H1 (cell line): ENCODE measurements around the gene GATA5. TPM values are rescaled to one million over a fixed set of nuclear protein-coding genes. Genes with fewer than 3 reads are reported as not detected.
A peak's percentile ranks its signal among the peaks of the same experiment; 100 is the strongest.

Source experiments
- CTCF ChIA-PET: fragments of 300-600 bp; sonication (Branson Sonifier 250); formaldehyde crosslinking; loops from one replicate; lab custom pipeline; 2021; ENCODE audit not compliant: partially characterized antibody; lab: Charles Lee
- POLR2A ChIA-PET: fragments of 300-600 bp; sonication (Branson Sonifier 250); formaldehyde crosslinking; loops from one replicate; lab custom pipeline; 2021; ENCODE audit warnings: inconsistent platforms; ENCODE audit not compliant: partially characterized antibody; lab: Charles Lee
- DNase-seq, 2 experiments: peaks; one replicate each; pipeline versions ENCODE4 v3.0.0 to v3.0.0-alpha.2; 2010 to 2022; ENCODE audit warnings: low spot score in 2 of 2, low read depth in 1 of 2, mixed read lengths in 1 of 2
- FAIRE-seq: peaks from 2 replicates; lab custom pipeline; 2011; peaks lifted over from hg19 to GRCh38; lab: Jason Lieb, UNC
- H2AFZ ChIP-seq: 2 replicates; pipeline ENCODE4 v1.8.1; 2012; ENCODE audit warnings: low read length, inconsistent platforms
- H2AK5ac ChIP-seq: 2 replicates; pipeline ENCODE4 v1.6.1; 2013; ENCODE audit warnings: low read depth, low read length
- H2BK120ac ChIP-seq: replicated peaks from 2 replicates; pipeline ENCODE3; 2013; ENCODE audit warnings: low read depth, low read length, inconsistent platforms
- H2BK12ac ChIP-seq: 2 replicates; pipeline ENCODE4 v1.6.1; 2013; ENCODE audit warnings: low read depth, low read length
- H2BK15ac ChIP-seq: 2 replicates; pipeline ENCODE4 v1.6.1; 2013; ENCODE audit warnings: low read length
- H2BK20ac ChIP-seq: 2 replicates; pipeline ENCODE4 v1.6.1; 2013; ENCODE audit warnings: low read length
- H2BK5ac ChIP-seq: 2 replicates; pipeline ENCODE4 v1.6.1; 2013; ENCODE audit warnings: low read depth, low read length
- H3K14ac ChIP-seq: 2 replicates; pipeline ENCODE4 v1.6.1; 2013; ENCODE audit warnings: inconsistent platforms; ENCODE audit not compliant: insufficient read length
- H3K18ac ChIP-seq: 2 replicates; pipeline ENCODE4 v1.6.1; 2013; ENCODE audit warnings: low read length; ENCODE audit errors: extremely low read depth
- H3K23ac ChIP-seq: 2 replicates; pipeline ENCODE4 v1.6.1; 2013; ENCODE audit warnings: inconsistent platforms; ENCODE audit not compliant: insufficient read length
- H3K23me2 ChIP-seq: 2 replicates; pipeline ENCODE4 v1.6.1; 2013; ENCODE audit warnings: low read depth, low read length
- H3K27ac ChIP-seq: 2 replicates; pipeline ENCODE4 v1.6.1; 2011; ENCODE audit warnings: low read depth, low read length, inconsistent platforms
- H3K27me3 ChIP-seq, 4 experiments: replicated peaks in 1 of 4; 1 replicate in 1 of 4; 2 replicates in 3 of 4; pipeline versions ENCODE4 v1.6.1 to v1.8.1; 2011 to 2013; ENCODE audit warnings: low read length in 3 of 4, mild to moderate bottlenecking in 3 of 4, inconsistent platforms in 2 of 4, mixed read lengths in 2 of 4, moderate library complexity in 1 of 4; ENCODE audit not compliant: control insufficient read depth in 3 of 4, insufficient read depth in 3 of 4; ENCODE audit errors: extremely low read depth in 1 of 4
- H3K36me3 ChIP-seq, 4 experiments: 2 replicates each; pipeline versions ENCODE4 v1.6.1 to v1.8.1; 2011 to 2013; ENCODE audit warnings: mild to moderate bottlenecking in 4 of 4, low read length in 3 of 4, moderate library complexity in 2 of 4, control low read depth in 1 of 4, inconsistent platforms in 1 of 4; ENCODE audit not compliant: insufficient read depth in 4 of 4, control insufficient read depth in 2 of 4
- H3K4ac ChIP-seq: replicated peaks from 2 replicates; pipeline ENCODE3; 2013; ENCODE audit warnings: low read length, low read depth, mixed read lengths, inconsistent platforms; ENCODE audit not compliant: insufficient read length
- H3K4me1 ChIP-seq, 4 experiments: replicated peaks in 1 of 4; 1 replicate in 1 of 4; 2 replicates in 3 of 4; pipeline versions ENCODE4 v1.6.1 to v1.8.1; 2011 to 2013; ENCODE audit warnings: low read length in 3 of 4, inconsistent platforms in 2 of 4, mixed read lengths in 1 of 4; ENCODE audit not compliant: insufficient read depth in 4 of 4, control insufficient read depth in 3 of 4
- H3K4me2 ChIP-seq, 2 experiments: 2 replicates each; pipeline versions ENCODE4 v1.6.1 to v1.8.1; 2011 to 2013; ENCODE audit warnings: low read depth in 2 of 2, low read length in 2 of 2, control low read depth in 1 of 2, inconsistent platforms in 1 of 2, mild to moderate bottlenecking in 1 of 2; ENCODE audit not compliant: insufficient read depth in 1 of 2
- H3K4me3 ChIP-seq, 4 experiments: fragments of 200-600, 300-600 bp in 1 of 4; sonication (generic), shearing (Covaris generic), sonication (Bioruptor Twin) in 1 of 4; 2 replicates each; pipeline versions ENCODE4 v1.5.1 to v1.8.1; 2011 to 2016; ENCODE audit warnings: low read length in 4 of 4, low read depth in 3 of 4, control low read depth in 2 of 4, inconsistent platforms in 2 of 4, mild to moderate bottlenecking in 2 of 4, mixed read lengths in 1 of 4, moderate library complexity in 1 of 4; ENCODE audit not compliant: insufficient read depth in 2 of 4; ENCODE audit errors: extremely low read depth in 1 of 4
- H3K56ac ChIP-seq: replicated peaks from 2 replicates; pipeline ENCODE3; 2013; ENCODE audit warnings: low read depth, mild to moderate bottlenecking, mixed read lengths, low read length, inconsistent platforms; ENCODE audit not compliant: insufficient read length
- H3K79me1 ChIP-seq: 2 replicates; pipeline ENCODE4 v1.6.1; 2013; ENCODE audit warnings: low read depth, low read length, control low read depth
- H3K79me2 ChIP-seq, 2 experiments: 2 replicates each; pipeline versions ENCODE4 v1.6.1 to v1.8.1; 2012 to 2013; ENCODE audit warnings: low read length in 2 of 2, mild to moderate bottlenecking in 2 of 2, inconsistent platforms in 1 of 2; ENCODE audit not compliant: insufficient read depth in 2 of 2, control insufficient read depth in 1 of 2
- H3K9ac ChIP-seq, 4 experiments: replicated peaks in 1 of 4; 1 replicate in 1 of 4; 2 replicates in 3 of 4; pipeline versions ENCODE4 v1.6.1 to v1.8.1; 2011 to 2013; ENCODE audit warnings: low read depth in 3 of 4, low read length in 3 of 4, control low read depth in 2 of 4, mild to moderate bottlenecking in 2 of 4, moderate library complexity in 2 of 4, inconsistent platforms in 1 of 4; ENCODE audit errors: extremely low read depth in 1 of 4
- H3K9me3 ChIP-seq, 2 experiments: 2 replicates each; pipeline versions ENCODE4 v1.6.1 to v1.8.1; 2012 to 2013; ENCODE audit warnings: mild to moderate bottlenecking in 2 of 2, moderate library complexity in 2 of 2, control low read depth in 1 of 2, inconsistent platforms in 1 of 2, low read depth in 1 of 2, low read length in 1 of 2, mixed read lengths in 1 of 2; ENCODE audit not compliant: insufficient read depth in 2 of 2
- H4K20me1 ChIP-seq, 2 experiments: replicated peaks in 1 of 2; 2 replicates each; pipeline versions ENCODE3 to v1.8.1; 2011 to 2013; ENCODE audit warnings: inconsistent platforms in 2 of 2, low read length in 2 of 2, mild to moderate bottlenecking in 1 of 2; ENCODE audit not compliant: insufficient read depth in 2 of 2, control insufficient read depth in 1 of 2
- H4K5ac ChIP-seq: 2 replicates; pipeline ENCODE4 v1.6.1; 2013; ENCODE audit warnings: low read length, low read depth, mixed read lengths, inconsistent platforms; ENCODE audit not compliant: insufficient read length
- H4K8ac ChIP-seq: 2 replicates; pipeline ENCODE4 v1.8.0; 2013; ENCODE audit warnings: mild to moderate bottlenecking, moderate library complexity, low read length, inconsistent platforms; ENCODE audit not compliant: insufficient read depth; ENCODE audit errors: extremely low read depth
- H4K91ac ChIP-seq: replicated peaks from 2 replicates; pipeline ENCODE3; 2013; ENCODE audit warnings: low read length, mixed read lengths, inconsistent platforms; ENCODE audit not compliant: insufficient read length
- CREB1 ChIP-seq: IDR thresholded peaks from 2 replicates; pipeline ENCODE4 v1.6.1; 2012; ENCODE audit warnings: inconsistent platforms
- SRF ChIP-seq: IDR thresholded peaks from 2 replicates; pipeline ENCODE4 v1.6.1; 2011; ENCODE audit warnings: mild to moderate bottlenecking, low read depth, low read length, moderate library complexity
- WGBS, 2 experiments: shearing (Covaris generic) in 1 of 2; methylation state at CpG; one replicate each; pipeline versions ENCODE4 v1.1.6 to v1.1.7; 2013 to 2015; ENCODE audit warnings: low lambda C conversion rate in 2 of 2, mixed read lengths in 2 of 2, inconsistent platforms in 1 of 2, low coverage in 1 of 2, missing lambda C conversion rate in 1 of 2; ENCODE audit not compliant: insufficient replicate concordance in 2 of 2, insufficient coverage in 1 of 2, insufficient read length in 1 of 2; ENCODE audit errors: extremely low coverage in 1 of 2, missing lambda C conversion rate in 1 of 2; 5-methylcytosine and 5-hydroxymethylcytosine counted together
- polyA plus RNA-seq, 7 experiments: library from polyadenylated mRNA; depleted of rRNA in 3 of 7; stranded (reverse) in 5 of 7; unstranded in 2 of 7; fragments of >200 nt in 5 of 7; fragments of 200-250 nt in 2 of 7; gene quantifications; 1 replicate in 5 of 7; 2 replicates in 1 of 7; 4 replicates in 1 of 7; pipeline versions ENCODE4 v1.2.1 to v1.2.3, GENCODE V29; 2011 to 2013; ENCODE audit warnings: missing spikeins in 2 of 7, mixed read lengths in 2 of 7
- total RNA-seq: library from RNA; stranded (reverse); fragmentation: NEBNext Ultra II Directional; extraction: Animal tissue kit (Norgen Biotek cat#: 25700); gene quantifications from 2 replicates; pipeline ENCODE4 v1.2.1, GENCODE V29; 2021

Gene GATA5
- total and polyA plus RNA-seq, 2 of the 8 experiments (the other 6 are each of a cell fraction or from before 2014, with no cell fraction given): 0.08 to 0.11 TPM

DNA sequence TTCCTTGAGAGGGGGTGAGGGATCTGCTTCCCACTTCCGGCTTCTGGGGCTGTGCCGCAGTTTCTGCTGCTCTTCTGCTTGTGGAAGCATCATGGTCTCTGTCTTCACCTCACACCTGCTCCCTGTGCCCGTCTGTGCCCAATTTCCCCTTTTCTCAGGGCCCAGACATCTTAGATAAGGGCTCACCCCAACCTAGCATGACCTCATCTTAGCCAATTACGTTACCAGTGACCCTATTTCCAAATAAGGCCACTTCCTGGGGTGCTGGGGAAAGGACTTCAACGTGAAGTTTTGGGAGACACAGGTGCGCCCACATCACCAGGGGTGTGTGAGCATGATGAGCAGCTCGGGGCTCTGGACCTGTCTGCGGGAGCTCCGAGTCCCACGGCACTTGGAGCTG, 27.8 kb downstream of the GATA5 start:
- CTCF ChIA-PET: interaction anchor here (1.7 kb wide), 1 partner anchor 38 kb away, joined by 7 read pairs; no protein-coding TSS in a partner anchor
- no peaks in the 10 kb centered on the region for H3K9me3 ChIP-seq
- no peaks in the 10 kb centered on the region for H3K79me2 ChIP-seq
- H2BK20ac ChIP-seq: no peak overlapping the region
- peak overlapping the region; percentile 44 for H4K91ac ChIP-seq
- H2BK12ac ChIP-seq: no peak overlapping the region
- no peak overlapping the region for H2AFZ ChIP-seq
- POLR2A ChIA-PET: no interaction called here
- H3K56ac ChIP-seq: no peak overlapping the region
- H3K4me2 ChIP-seq: no peak overlapping the region
- H3K23me2 ChIP-seq: peaks cover 5% of the 10 kb centered on the region; the same call in 1 of the 2 replicates
- H4K8ac ChIP-seq: no peak overlapping the region
- no peak overlapping the region for H2BK15ac ChIP-seq
- no peaks in the 10 kb centered on the region for H3K79me1 ChIP-seq
- TF ChIP-seq CREB1 (no peak), SRF (peak; percentile 74)
- no peak overlapping the region for H3K14ac ChIP-seq
- H2AK5ac ChIP-seq: no peak overlapping the region
- H3K9ac ChIP-seq: no peak overlapping the region
- no peaks in the 10 kb centered on the region for H3K36me3 ChIP-seq
- DNase-seq (no peak), FAIRE-seq (no peak)
- no peak overlapping the region for H3K18ac ChIP-seq
- H2BK120ac ChIP-seq: no peak overlapping the region
- no peaks in the 10 kb centered on the region for H3K27me3 ChIP-seq
- no peak overlapping the region for H3K23ac ChIP-seq
- peaks cover 0 to 4% (median 0%) of the 10 kb centered on the region in 4 experiments; a peak in 1 of 7 replicates for H3K4me1 ChIP-seq
- H4K5ac ChIP-seq: no peak overlapping the region
- H4K20me1 ChIP-seq: no peaks in the 10 kb centered on the region
- no peak overlapping the region for H3K4me3 ChIP-seq
- WGBS, 2 experiments: 87% methylated on average over 10 of the region's 10 CpGs; no CpG with 5 or more reads in 1 of the 2 experiments
- no peak overlapping the region for H3K4ac ChIP-seq
- no peak overlapping the region for H2BK5ac ChIP-seq
- no peak overlapping the region for H3K27ac ChIP-seq
